LNCAP (cell line): ENCODE results near the gene ANKDD1B.
A peak's percentile ranks its signal among the peaks of the same experiment; 100 is the strongest.

Experiments
- TF ChIP-seq, protein P1 (sequence below): fragments of 450-650 bp; IDR thresholded peaks from 2 replicates; pipeline ENCODE4 v1.5.1; 2017; ENCODE audit warnings: mild to moderate bottlenecking

ANKDD1B gene

GRCh38 chr5:75681125-75681830 is 70.0 kb downstream of the ANKDD1B start:
- TF ChIP-seq, protein P1, sequence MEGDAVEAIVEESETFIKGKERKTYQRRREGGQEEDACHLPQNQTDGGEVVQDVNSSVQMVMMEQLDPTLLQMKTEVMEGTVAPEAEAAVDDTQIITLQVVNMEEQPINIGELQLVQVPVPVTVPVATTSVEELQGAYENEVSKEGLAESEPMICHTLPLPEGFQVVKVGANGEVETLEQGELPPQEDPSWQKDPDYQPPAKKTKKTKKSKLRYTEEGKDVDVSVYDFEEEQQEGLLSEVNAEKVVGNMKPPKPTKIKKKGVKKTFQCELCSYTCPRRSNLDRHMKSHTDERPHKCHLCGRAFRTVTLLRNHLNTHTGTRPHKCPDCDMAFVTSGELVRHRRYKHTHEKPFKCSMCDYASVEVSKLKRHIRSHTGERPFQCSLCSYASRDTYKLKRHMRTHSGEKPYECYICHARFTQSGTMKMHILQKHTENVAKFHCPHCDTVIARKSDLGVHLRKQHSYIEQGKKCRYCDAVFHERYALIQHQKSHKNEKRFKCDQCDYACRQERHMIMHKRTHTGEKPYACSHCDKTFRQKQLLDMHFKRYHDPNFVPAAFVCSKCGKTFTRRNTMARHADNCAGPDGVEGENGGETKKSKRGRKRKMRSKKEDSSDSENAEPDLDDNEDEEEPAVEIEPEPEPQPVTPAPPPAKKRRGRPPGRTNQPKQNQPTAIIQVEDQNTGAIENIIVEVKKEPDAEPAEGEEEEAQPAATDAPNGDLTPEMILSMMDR: peak; percentile 64

GRCh38 chr5:75685141-75685540 is 73.9 kb downstream of the ANKDD1B start:
- TF ChIP-seq, protein P1: no peak

- TF ChIP-seq, protein P1: no peak
Observed at GRCh38 chr5:75686480-75686879, 75.2 kb downstream of the ANKDD1B start.

DNA sequence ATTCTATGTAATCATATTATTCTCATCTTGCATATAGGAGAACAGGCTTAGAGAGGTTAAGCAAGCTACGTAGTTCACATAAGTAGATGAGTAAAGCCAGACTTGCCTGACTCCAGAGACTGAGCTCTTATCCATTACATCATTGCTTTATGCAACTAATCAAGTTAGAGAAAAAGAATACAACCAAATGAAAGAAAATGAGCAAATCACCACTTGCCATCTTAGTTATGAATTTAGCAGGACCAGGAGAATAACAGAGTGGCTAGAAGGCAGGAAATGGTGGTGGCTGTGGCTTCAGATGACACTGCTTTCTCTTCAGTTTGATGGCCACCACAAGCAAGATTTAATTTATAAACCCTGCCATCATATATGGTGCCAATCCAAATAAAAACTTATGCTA is 79.4 kb downstream of the ANKDD1B start:
- TF ChIP-seq, protein P1: no peak

GRCh38 chr5:75694781-75695180 is 83.5 kb downstream of the ANKDD1B start:
- TF ChIP-seq, protein P1: no peak

DNA sequence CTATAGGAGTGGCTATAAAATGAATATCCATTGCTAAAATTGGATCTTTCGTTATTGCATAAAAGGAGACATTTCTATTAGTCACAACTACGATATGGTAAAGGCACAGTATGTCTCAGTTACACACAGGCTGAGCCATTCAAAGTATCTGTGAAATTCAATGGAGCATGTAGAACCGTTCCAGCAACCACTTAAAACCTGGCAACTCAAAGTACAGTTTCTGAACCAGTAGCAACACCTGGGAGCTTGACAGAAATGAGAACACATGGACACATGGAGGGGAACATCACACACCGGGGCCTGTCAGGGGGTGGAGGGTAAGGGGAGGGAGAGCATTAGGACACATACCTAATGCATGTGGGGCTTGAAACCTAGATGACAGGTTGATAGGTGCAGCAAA is 90.6 kb downstream of the ANKDD1B start:
- TF ChIP-seq, protein P1: no peak

- TF ChIP-seq, protein P1: no peak
Observed at GRCh38 chr5:75706016-75706415, 94.8 kb downstream of the ANKDD1B start.

DNA sequence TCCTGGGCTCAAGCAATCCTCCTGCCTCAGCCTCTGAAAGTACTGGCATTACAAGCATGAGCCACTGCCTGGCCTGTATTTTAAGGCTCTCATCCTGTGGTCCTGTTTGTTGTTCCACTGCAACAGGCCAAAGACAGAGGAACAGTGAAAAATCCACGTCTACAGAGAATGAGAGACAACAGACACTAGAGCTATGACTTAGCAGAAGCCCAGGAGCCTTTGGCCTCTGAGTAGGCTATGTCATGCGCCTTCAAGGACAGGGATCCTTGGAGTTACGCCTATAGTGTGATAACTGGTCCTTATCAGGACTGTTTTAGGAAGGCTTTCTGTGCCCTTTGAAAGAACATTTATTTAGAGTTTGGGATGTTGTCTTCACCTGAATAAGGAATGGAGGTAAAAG is 95.5 kb downstream of the ANKDD1B start:
- TF ChIP-seq, protein P1: no peak
